DMS 273 (cell line): ENCODE measurements around the gene INTS11.

Source experiments
- DNase-seq: peaks from one replicate; lab custom pipeline; 2025; ENCODE audit not compliant: unreplicated experiment; lab: John Stamatoyannopoulos, UW

INTS11 gene

GRCh38 chr1:1358433-1359271, 34.2 kb upstream of the INTS11 start, which contains the start of gene MXRA8:
Gene MXRA8 (minus strand): TSS chr1:1358555. CDS start chr1:1358504, 51 bp downstream.
- DNase-seq = no peak

GRCh38 chr1:1357871-1358432, 33.5 kb upstream of the INTS11 start:
- DNase-seq = no peak

- DNase-seq = no peak
Observed at GRCh38 chr1:1356796-1357401, 32.4 kb upstream of the INTS11 start.

GRCh38 chr1:1356166-1356795, 31.8 kb upstream of the INTS11 start:
- DNase-seq = no peak

DNA sequence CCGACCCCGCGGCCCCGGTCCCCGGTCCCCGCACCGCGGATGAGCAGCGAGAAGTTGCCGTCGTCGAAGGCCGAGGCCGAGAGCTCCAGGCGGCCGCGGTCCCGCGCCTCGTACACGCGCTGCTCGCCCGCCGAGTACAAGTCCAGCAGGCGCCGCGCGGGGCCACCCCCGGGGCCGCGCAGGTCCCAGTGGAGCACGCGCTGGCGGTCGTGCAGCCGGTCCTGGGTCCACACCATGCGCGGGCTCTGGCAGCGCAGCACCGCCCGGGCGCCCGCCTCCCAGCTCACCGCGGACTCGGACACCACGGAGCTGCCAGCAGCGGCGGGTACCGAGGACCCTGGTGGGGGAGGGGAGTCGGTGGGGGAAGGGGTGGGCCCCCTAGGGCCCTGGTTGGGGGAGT, 31.0 kb upstream of the INTS11 start:
- DNase-seq = peak; percentile 78

GRCh38 chr1:1354271-1355247, 30.1 kb upstream of the INTS11 start:
- DNase-seq = no peak

DNA sequence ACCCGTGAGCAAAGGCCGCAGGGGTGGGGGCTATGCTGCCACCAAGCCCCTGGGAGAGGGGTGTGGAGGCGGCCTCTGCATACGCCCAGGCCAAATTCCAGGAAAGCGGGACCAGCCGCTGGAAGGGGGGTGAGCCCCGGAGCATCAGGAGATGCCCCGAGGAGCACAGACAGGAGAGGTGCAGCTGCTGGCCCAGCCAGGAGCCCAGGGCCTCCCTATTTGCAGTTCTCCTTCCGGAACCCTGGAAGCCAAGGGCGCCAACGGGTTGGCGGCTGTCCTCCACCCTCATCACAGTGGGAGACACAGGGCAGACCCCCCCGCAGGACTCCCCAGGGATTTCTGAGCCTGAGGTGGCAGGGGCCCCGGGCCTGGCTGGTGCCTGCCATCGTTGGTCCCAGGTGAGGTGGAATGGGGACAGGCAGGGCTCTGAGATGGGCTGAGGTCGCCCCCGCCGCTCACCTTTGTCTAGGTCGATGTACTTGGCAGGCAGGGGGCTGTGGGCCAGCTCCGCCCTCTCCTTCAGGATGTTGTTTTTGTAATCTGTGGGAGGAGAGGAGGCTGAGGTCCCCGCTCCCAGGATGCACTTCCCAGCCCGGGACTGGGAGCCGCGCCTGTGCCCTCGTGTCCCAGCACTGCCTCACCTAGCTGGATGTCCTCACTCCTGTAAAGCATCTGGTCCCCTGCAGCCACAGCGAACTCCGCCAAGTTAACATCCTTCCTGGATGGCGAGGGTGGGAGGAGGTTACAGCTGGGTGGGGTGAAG, 29.1 kb upstream of the INTS11 start:
- DNase-seq = peak; percentile 66

DNA sequence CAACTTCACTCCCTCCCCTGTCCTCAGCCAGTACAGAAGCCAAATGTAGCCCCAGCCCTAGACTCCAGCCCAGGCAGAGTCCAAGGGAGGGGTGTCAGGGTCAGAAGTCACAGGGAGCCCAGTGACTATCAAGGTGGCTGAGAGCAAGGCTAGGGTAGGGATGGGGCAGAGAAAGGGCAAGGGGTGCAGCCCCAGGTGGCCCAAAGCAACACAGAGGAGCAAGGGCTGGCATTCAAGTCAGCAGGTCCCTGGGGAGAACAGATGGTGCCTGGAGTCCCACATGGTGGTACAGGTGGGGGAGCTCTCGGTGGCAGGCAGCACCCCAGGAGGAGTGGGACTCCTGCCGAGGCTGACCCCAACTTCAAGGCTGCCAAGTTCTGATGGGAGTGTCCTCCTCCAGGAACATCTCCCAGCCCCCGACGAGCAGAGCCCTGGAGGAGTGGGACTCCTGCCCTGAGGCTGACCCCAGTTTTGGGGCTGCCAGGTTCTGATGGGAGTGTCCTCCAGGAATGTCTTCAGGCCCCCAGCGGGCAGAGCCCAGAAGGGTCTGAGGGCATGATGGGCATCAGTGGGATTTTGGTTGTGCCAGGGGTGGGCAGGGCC, 28.4 kb upstream of the INTS11 start:
- DNase-seq = peak; percentile 68

- DNase-seq = peak; percentile 55
Observed at GRCh38 chr1:1351511-1352427, 27.3 kb upstream of the INTS11 start.

GRCh38 chr1:1349256-1350012, 25.0 kb upstream of the INTS11 start, which contains the start of gene DVL1:
Gene DVL1 (minus strand): TSS chr1:1349418. CDS start chr1:1349065, 353 bp downstream.
- DNase-seq = peak; percentile 85

DNA sequence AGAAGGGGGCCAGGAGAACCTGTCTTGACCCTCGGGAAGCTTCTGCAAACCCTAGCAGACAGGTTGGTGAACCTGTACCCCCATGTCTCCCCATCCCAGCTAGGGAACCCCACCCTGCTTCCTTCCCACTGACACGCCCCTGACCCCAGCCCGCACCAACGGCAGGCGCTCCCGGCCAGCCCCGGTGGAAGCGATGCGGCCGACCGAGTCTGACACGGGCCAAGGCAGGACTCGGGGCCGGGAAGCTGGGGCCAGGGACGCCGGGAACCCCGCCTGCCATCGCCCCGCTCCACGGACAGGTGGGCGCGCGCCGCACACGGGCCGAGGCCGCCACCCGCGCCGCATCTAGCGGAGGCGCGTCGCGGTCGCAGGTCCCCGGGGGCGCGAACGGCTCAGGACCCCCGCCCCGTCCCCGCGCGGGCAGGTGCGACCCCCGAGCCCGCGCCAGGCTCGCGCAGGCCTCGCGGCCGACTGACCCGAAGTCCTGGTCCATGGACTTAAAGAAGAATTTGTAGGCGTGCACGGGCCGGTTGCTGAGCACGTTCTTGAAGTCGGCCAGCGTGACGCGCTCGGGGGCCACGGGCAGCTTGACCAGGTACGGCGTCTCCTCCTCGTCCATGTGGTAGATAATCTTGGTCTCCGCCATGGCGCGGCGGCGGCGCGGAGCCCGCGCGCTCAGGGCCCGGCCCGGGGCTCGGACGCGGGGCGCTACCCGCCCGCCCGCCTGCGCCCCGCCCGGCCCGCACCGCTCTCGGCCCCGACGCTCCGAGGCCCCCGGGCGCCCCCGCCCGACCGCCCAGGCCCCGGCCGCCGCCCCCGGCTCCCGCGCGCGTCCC, 24.2 kb upstream of the INTS11 start:
- DNase-seq = peak; percentile 76

DNA sequence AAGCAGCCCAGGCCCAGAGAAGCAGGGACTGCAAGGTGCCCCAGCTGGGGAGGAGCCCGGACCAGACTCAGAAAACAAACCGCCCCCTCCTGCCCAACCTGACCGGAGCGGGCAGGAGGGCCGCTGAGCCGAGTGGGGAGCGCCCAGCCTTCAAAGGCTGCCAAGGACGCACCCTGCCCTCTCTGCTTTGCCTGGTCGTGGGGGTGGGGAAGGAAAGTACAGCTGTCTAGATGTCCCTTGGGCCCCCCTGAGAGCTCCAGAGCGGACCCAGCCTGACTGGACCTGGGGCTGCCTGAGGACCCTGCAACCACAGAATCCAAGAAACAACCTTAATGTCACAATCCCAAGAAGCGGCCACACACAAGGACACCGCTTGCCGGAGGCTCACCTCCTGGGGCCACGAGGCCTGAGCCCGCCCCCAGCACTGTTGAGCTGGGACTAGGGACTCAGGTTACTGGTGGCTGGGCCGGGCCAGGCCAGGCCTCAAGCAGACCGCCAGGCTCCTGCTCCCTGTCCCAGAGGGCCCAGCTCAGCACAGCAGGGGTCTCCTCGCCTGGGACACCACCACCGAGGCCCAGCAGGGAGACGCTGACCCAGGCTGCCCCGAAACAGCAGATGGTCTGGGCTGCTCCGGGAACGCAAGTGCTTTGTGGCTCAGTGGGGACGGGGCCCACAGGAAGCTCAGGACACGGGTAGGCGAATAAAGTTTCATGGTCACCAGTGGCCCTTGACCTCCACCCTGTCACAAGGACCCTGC, 23.4 kb upstream of the INTS11 start:
- peak; percentile 81 for DNase-seq

DNA sequence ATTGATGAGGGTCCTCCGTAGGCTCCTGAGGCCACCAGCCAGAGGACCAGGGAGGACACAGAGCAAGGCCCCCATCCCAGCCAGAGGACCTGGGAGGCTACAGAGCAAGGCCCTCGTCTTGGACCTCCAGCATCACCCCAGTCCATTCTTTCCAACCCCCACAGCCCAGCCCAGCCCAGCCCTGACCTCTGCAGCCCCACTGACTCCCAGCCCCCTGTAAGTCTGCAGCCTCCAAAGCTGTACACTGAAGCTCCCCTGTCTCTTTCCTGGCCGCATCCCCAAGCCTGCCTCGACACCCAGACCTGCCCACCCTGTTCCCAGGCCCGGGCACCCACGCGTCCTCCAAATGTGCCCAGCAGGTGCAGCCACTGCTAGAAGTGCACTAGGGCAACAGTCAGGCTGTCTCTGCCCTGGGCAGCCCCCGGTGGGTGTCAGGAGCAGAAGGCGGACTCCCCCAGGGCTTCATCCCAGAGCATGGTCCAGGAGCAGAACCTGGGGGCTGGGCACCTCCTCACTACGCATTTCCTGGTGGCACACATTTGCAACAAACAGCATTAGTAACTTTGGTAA, 22.7 kb upstream of the INTS11 start:
- no peak for DNase-seq

- DNase-seq = no peak
Observed at GRCh38 chr1:1346501-1346890, 22.0 kb upstream of the INTS11 start.

DNA sequence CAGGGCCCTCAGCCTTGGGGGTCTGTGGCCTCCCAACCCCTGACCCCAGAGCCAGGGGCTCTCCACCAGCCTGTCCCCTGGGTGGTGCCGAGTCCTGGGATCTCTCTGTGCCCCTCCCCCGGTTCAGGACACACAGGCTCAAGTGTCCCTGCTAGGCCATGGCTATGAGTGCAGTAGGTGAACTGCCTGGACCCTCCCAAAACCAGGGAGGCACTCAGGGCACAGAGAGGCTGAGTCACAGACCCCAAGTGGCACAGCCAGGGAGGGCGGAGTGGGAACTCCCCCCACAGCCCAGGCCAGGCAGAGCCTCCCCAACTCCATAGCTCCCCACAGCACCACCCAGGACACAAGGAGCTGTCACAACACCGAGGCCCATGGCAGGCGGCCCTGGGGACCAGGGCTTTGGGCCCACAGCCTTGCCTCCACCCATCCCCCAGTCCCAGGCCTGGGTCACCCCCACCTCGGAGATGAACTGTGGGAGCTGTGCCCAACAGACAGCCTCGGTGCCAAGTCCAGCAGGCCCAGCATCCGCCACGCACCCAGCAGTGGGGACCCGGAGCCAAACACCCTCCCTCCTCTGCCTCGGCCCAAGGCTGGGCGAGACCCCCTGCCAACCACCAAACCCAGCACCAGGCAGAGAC, 21.5 kb upstream of the INTS11 start:
- no peak for DNase-seq
